HepG2 (cell line): ENCODE data around the gene AEN. TPM values are rescaled to one million over a fixed set of nuclear protein-coding genes. Genes with fewer than 3 reads are reported as not detected.

Experiments used
- ATF5 ChIP-seq: sonication (generic); formaldehyde crosslinking; IDR thresholded peaks from 2 replicates; pipeline ENCODE4 v1.4.0; 2020; ENCODE audit warnings: mild to moderate bottlenecking, low read depth, missing genetic modification reagents
- HNRNPUL1 ChIP-seq: fragments of 200-400 bp; formaldehyde crosslinking; IDR thresholded peaks from 2 replicates; pipeline ENCODE4 v1.6.1; 2017; ENCODE audit warnings: low read depth, mild to moderate bottlenecking, low read length, moderate library complexity
- KIAA2018 ChIP-seq: sonication (generic); formaldehyde crosslinking; IDR thresholded peaks from 2 replicates; pipeline ENCODE4 v1.5.0; 2020; ENCODE audit warnings: mild to moderate bottlenecking, missing genetic modification reagents, borderline replicate concordance
- NFYC ChIP-seq: IDR thresholded peaks from 2 replicates; pipeline ENCODE4 v1.6.1; 2016; ENCODE audit warnings: missing genetic modification reagents, missing compliant biosample characterization
- RFXAP ChIP-seq: sonication (generic); formaldehyde crosslinking; IDR thresholded peaks from 2 replicates; pipeline ENCODE4 v1.4.0; 2020; ENCODE audit warnings: missing genetic modification reagents, borderline replicate concordance
- TCF7 ChIP-seq: sonication (generic); IDR thresholded peaks from 2 replicates; pipeline ENCODE4 v1.6.1; 2016; ENCODE audit warnings: antibody characterized with exemption, low read depth
- ZNF513 ChIP-seq: sonication (generic); formaldehyde crosslinking; conservative IDR thresholded peaks from 2 replicates; pipeline ENCODE4 v1.5.0; 2020; ENCODE audit warnings: missing genetic modification reagents
- ZNF646 ChIP-seq: sonication (generic); formaldehyde crosslinking; IDR thresholded peaks from 2 replicates; pipeline ENCODE4 v1.9.0; 2021; ENCODE audit warnings: mild to moderate bottlenecking, missing genetic modification reagents
- ZNF691 ChIP-seq: sonication (generic); formaldehyde crosslinking; IDR thresholded peaks from 2 replicates; pipeline ENCODE4 v1.4.0; 2020; ENCODE audit warnings: missing genetic modification reagents, low read depth, mild to moderate bottlenecking, borderline replicate concordance
- polyA plus RNA-seq, 8 experiments: library from polyadenylated mRNA; depleted of rRNA in 3 of 8; stranded (reverse) in 7 of 8; unstranded in 1 of 8; fragments of >200 nt; fragmentation: Illumina TruSeq in 4 of 8; extraction: Trizol in 4 of 8; gene quantifications; 2 replicates each; pipeline versions ENCODE4 v1.2.1 to v1.2.3, GENCODE V29; 2011 to 2016; ENCODE audit warnings: low read depth in 4 of 8, missing spikeins in 1 of 8, mixed read lengths in 1 of 8; ENCODE audit not compliant: insufficient read depth in 1 of 8
- total RNA-seq, 5 experiments: library from RNA; depleted of rRNA; stranded (reverse); fragments of >200 nt; fragmentation: Illumina TruSeq; extraction: Trizol; gene quantifications; 2 replicates each; pipeline ENCODE4 v1.2.3, GENCODE V29; 2016; ENCODE audit warnings: low read depth in 1 of 5

Gene AEN
- total and polyA plus RNA-seq, 2 of the 13 experiments (the other 11 are each of a cell fraction or from before 2014, with no cell fraction given): 51.3 to 118 TPM

GRCh38 chr15:88638626-88639372 lies 17.7 kb downstream of the AEN start, which contains the start of gene ISG20 (continued):
- TF ChIP-seq KIAA2018 (CRISPR knock-in tag) (no peak), RFXAP (CRISPR knock-in tag) (peak; percentile 64; the same call in 1 of the 2 replicates), ZNF691 (CRISPR knock-in tag) (no peak; the same call in none of the 2 replicates), ATF5 (CRISPR knock-in tag) (no peak; the same call in 1 of the 2 replicates), TCF7 (no peak), NFYC (CRISPR knock-in tag) (peak; percentile 44; the same call in 1 of the 2 replicates), ZNF513 (CRISPR knock-in tag) (no peak), ZNF646 (CRISPR knock-in tag) (no peak), HNRNPUL1 (no peak)
